ENCODE measurements around the gene RSPH6A.
A peak's percentile ranks its signal among the peaks of the same experiment; 100 is the strongest.

Gene RSPH6A

GRCh38 chr19:45814851-45815480 is at the start of gene RSPH6A:
RSPH6A (minus strand) TSS chr19:45815308; CDS start chr19:45815176, 132 bp downstream.
- TF ChIP-seq CTCF (IDR thresholded peaks at IDR 0.05; ENCODE audit: low read depth, low read length): no peak
- DNase-seq (ENCODE audit: extremely low read depth, low read depth): no peak

- TF ChIP-seq CTCF (IDR thresholded peaks at IDR 0.05; ENCODE audit: low read depth, low read length): no peak
- DNase-seq (ENCODE audit: extremely low read depth, low read depth): no peak
Measured at GRCh38 chr19:45864629-45865082, 49.5 kb upstream of the RSPH6A start.

GRCh38 chr19:45863840-45864628 is 48.9 kb upstream of the RSPH6A start, which contains the start of gene FOXA3:
FOXA3 (plus strand) TSS chr19:45864326; CDS start chr19:45864457, 131 bp downstream.
- no peak for DNase-seq (ENCODE audit: extremely low read depth, low read depth)
- TF ChIP-seq CTCF (IDR thresholded peaks at IDR 0.05; ENCODE audit: low read depth, low read length): peak; percentile 29

- TF ChIP-seq CTCF (IDR thresholded peaks at IDR 0.05; ENCODE audit: low read depth, low read length): no peak
- no peak for DNase-seq (ENCODE audit: extremely low read depth, low read depth)
Measured at GRCh38 chr19:45863335-45863839, 48.3 kb upstream of the RSPH6A start.

GRCh38 chr19:45862564-45863334 is 47.6 kb upstream of the RSPH6A start, which contains the start of gene SYMPK:
SYMPK (minus strand) TSS chr19:45863147; CDS start chr19:45854495, 8,652 bp downstream.
- no peak for TF ChIP-seq CTCF (IDR thresholded peaks at IDR 0.05; ENCODE audit: low read depth, low read length)
- peak; percentile 93 for DNase-seq (ENCODE audit: extremely low read depth, low read depth)

- DNase-seq (ENCODE audit: extremely low read depth, low read depth): no peak
- no peak for TF ChIP-seq CTCF (IDR thresholded peaks at IDR 0.05; ENCODE audit: low read depth, low read length)
Measured at GRCh38 chr19:45862271-45862563, 47.1 kb upstream of the RSPH6A start.
